NCI-H1417 (cell line): ENCODE results near the gene MIA2.
"Not testable (repeated sequence)": the region's sequence is repeated elsewhere in the genome, so short reads cannot be mapped to it uniquely, and the experiment has no call there.

Source experiments
- DNase-seq, 3 experiments: peaks; one replicate each; lab custom pipeline; 2025; lab: John Stamatoyannopoulos, UW

The MIA2 gene

GRCh38 chr14:39341126-39341525 lies 107.4 kb downstream of the MIA2 start:
- not testable (repeated sequence) for DNase-seq

GRCh38 chr14:39342768-39343167 lies 109.1 kb downstream of the MIA2 start:
- no peak for DNase-seq

GRCh38 chr14:39343614-39344013 lies 109.9 kb downstream of the MIA2 start:
- no peak for DNase-seq

GRCh38 chr14:39350866-39351265 lies 117.2 kb downstream of the MIA2 start:
- no peak for DNase-seq

GRCh38 chr14:39351708-39352107 lies 118.0 kb downstream of the MIA2 start:
- DNase-seq = no peak

GRCh38 chr14:39359069-39359468 lies 125.4 kb downstream of the MIA2 start:
- not testable (repeated sequence) for DNase-seq

GRCh38 chr14:39360316-39360715 lies 126.6 kb downstream of the MIA2 start:
- DNase-seq = no peak

GRCh38 chr14:39361556-39361955 lies 127.8 kb downstream of the MIA2 start:
- not testable (repeated sequence) for DNase-seq

- DNase-seq = no peak
Observed at GRCh38 chr14:39364509-39364908, 130.8 kb downstream of the MIA2 start.

GRCh38 chr14:39365354-39365753 lies 131.6 kb downstream of the MIA2 start:
- no peak for DNase-seq

- DNase-seq = no peak
Observed at GRCh38 chr14:39366460-39367386, 133.0 kb downstream of the MIA2 start.

GRCh38 chr14:39367387-39367751 lies 133.7 kb downstream of the MIA2 start:
- no peak for DNase-seq

- DNase-seq = peak; percentile 67 to 87 (median 68)
Observed at GRCh38 chr14:39368261-39368959, 134.7 kb downstream of the MIA2 start.

- no peak for DNase-seq
Observed at GRCh38 chr14:39369029-39369428, 135.3 kb downstream of the MIA2 start.

- no peak for DNase-seq
Observed at GRCh38 chr14:39370415-39370814, 136.7 kb downstream of the MIA2 start.

- no peak for DNase-seq
Observed at GRCh38 chr14:39372656-39373055, 138.9 kb downstream of the MIA2 start.

GRCh38 chr14:39374851-39375250 lies 141.1 kb downstream of the MIA2 start:
- DNase-seq = no peak

GRCh38 chr14:39376667-39377403 lies 143.1 kb downstream of the MIA2 start:
- DNase-seq = no peak

GRCh38 chr14:39381366-39381765 lies 147.7 kb downstream of the MIA2 start:
- DNase-seq = no peak

- DNase-seq = no peak
Observed at GRCh38 chr14:39382463-39382862, 148.7 kb downstream of the MIA2 start.

- no peak for DNase-seq
Observed at GRCh38 chr14:39383026-39383660, 149.4 kb downstream of the MIA2 start.

GRCh38 chr14:39383741-39384140 lies 150.0 kb downstream of the MIA2 start:
- DNase-seq = no peak
